ENCODE results near the gene FEN1. TPM values are rescaled to one million over a fixed set of nuclear protein-coding genes. Genes with fewer than 3 reads are reported as not detected.

FEN1 gene
- polyA plus RNA-seq, 2 of the 4 experiments (the other 2 are of a cell fraction), result 38.4 to 105 TPM

GRCh38 chr11:61764606-61765260 is 28.0 kb upstream of the FEN1 start:
- TF ChIP-seq, protein P1, sequence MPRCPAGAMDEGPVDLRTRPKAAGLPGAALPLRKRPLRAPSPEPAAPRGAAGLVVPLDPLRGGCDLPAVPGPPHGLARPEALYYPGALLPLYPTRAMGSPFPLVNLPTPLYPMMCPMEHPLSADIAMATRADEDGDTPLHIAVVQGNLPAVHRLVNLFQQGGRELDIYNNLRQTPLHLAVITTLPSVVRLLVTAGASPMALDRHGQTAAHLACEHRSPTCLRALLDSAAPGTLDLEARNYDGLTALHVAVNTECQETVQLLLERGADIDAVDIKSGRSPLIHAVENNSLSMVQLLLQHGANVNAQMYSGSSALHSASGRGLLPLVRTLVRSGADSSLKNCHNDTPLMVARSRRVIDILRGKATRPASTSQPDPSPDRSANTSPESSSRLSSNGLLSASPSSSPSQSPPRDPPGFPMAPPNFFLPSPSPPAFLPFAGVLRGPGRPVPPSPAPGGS (IDR thresholded peaks at IDR 0.05), result no peak
- TF ChIP-seq BHLHE40 (IDR thresholded peaks at IDR 0.05; ENCODE audit: low read depth, low read length) (no peak), ELK1 (IDR thresholded peaks at IDR 0.05; ENCODE audit: low read depth, low read length) (no peak), RFX5 (IDR thresholded peaks at IDR 0.05) (no peak), RARB (CRISPR knock-in tag; IDR thresholded peaks at IDR 0.05) (no peak), TP53 (CRISPR knock-in tag; IDR thresholded peaks at IDR 0.05) (no peak), NFE2L2 (conservative IDR thresholded peaks at IDR 0.05; ENCODE audit: low read length) (no peak), CHD2 (IDR thresholded peaks at IDR 0.05; ENCODE audit: low read length, partially characterized antibody) (no peak), SMC3 (IDR thresholded peaks at IDR 0.05) (no peak), FOSB (CRISPR knock-in tag; IDR thresholded peaks at IDR 0.05) (no peak)
- Histone ChIP-seq H3K4me1 (peaks cover 68% of the 10 kb centered on the region), H3K9me3 (no peaks in the 10 kb centered on the region), H3K4me2 (no peak overlapping the region), H3K4me3 (no peak overlapping the region), H3K27ac (peak overlapping the region in 1 of 2 experiments; percentile 74; a peak in 4 of 6 replicates)
- 72% methylated on average over 20 of the region's 22 CpGs for WGBS (ENCODE audit: missing lambda C conversion rate)
- ATAC-seq, result peak; percentile 7 to 33; a peak in 4 of 6 replicates
- ChIA-PET POLR2A (no interaction called here), CTCF (interaction anchor here (1.1 to 7.2 kb wide), 6 partner anchors 11 to 33 kb away, joined by 3 to 44 read pairs (median 8); no protein-coding TSS in a partner anchor)
- no peak for FAIRE-seq
- no peak for DNase-seq (ENCODE audit: low read depth in 1 of 2, low spot score in 1 of 2)

GRCh38 chr11:61765550-61766253 is 27.0 kb upstream of the FEN1 start:
- ChIA-PET CTCF (interaction anchor here (0.6 to 7.2 kb wide), 9 partner anchors 9 to 342 kb away, joined by 3 to 44 read pairs (median 9); no protein-coding TSS in a partner anchor), POLR2A (no interaction called here)
- no peak overlapping the region for H3K4me3 ChIP-seq
- H3K4me2 ChIP-seq, result 0 out of 3 replicates have a peak overlapping the region, but pooled peaks have one; percentile 27
- H3K27ac ChIP-seq, result peak overlapping the region; percentile 42 to 74; a peak in 4 of 6 replicates
- FAIRE-seq (no peak), DNase-seq (ENCODE audit: low read depth in 1 of 2, low spot score in 1 of 2) (no peak), ATAC-seq (peak in 1 of 2 experiments; percentile 5; a peak in 1 of 6 replicates)
- peaks cover 77% of the 10 kb centered on the region for H3K4me1 ChIP-seq
- TF ChIP-seq TFCP2L1 (CRISPR knock-in tag; IDR thresholded peaks at IDR 0.05) (no peak), PHF8 (IDR thresholded peaks at IDR 0.05; ENCODE audit: borderline replicate concordance, low read depth) (no peak), SREBF2 (IDR thresholded peaks at IDR 0.05) (no peak), SMC3 (IDR thresholded peaks at IDR 0.05) (no peak), MAFK (IDR thresholded peaks at IDR 0.05; ENCODE audit: partially characterized antibody) (no peak)
- 82% methylated on average over 15 of the region's 26 CpGs for WGBS (ENCODE audit: missing lambda C conversion rate)
- H3K9me3 ChIP-seq, result no peaks in the 10 kb centered on the region

- ATAC-seq (0 out of 6 replicates have a peak, but pooled peaks of 1 of the 2 experiments have one; percentile 2), FAIRE-seq (no peak), DNase-seq (ENCODE audit: low read depth in 1 of 2, low spot score in 1 of 2) (peak in 1 of 2 experiments; percentile 44)
- no peaks in the 10 kb centered on the region for H3K9me3 ChIP-seq
- H3K4me3 ChIP-seq, result no peak overlapping the region
- 75% methylated on average over 10 of the region's 13 CpGs for WGBS (ENCODE audit: missing lambda C conversion rate)
- peak overlapping the region; percentile 42 to 74; a peak in 5 of 6 replicates for H3K27ac ChIP-seq
- TF ChIP-seq RFX5 (IDR thresholded peaks at IDR 0.05) (no peak), PHF8 (IDR thresholded peaks at IDR 0.05; ENCODE audit: borderline replicate concordance, low read depth) (no peak), BHLHE40 (IDR thresholded peaks at IDR 0.05; ENCODE audit: low read depth, low read length) (no peak), MAZ (IDR thresholded peaks at IDR 0.05; ENCODE audit: borderline replicate concordance, low read depth, low read length) (no peak), FOXS1 (CRISPR knock-in tag; IDR thresholded peaks at IDR 0.05) (no peak), ELK1 (IDR thresholded peaks at IDR 0.05; ENCODE audit: low read depth, low read length) (no peak), SMC3 (IDR thresholded peaks at IDR 0.05) (no peak)
- TF ChIP-seq, protein P2, sequence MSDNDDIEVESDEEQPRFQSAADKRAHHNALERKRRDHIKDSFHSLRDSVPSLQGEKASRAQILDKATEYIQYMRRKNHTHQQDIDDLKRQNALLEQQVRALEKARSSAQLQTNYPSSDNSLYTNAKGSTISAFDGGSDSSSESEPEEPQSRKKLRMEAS (IDR thresholded peaks at IDR 0.05), result 0 out of 2 replicates have a peak, but pooled peaks have one; percentile 16
- POLR2A ChIA-PET, result no interaction called here
- 0 out of 3 replicates have a peak overlapping the region, but pooled peaks have one; percentile 27 for H3K4me2 ChIP-seq
- H3K4me1 ChIP-seq, result peaks cover 76% of the 10 kb centered on the region
- CTCF ChIA-PET, result interaction anchor here (0.7 to 7.2 kb wide), 11 partner anchors 8 to 342 kb away, joined by 3 to 44 read pairs (median 5); no protein-coding TSS in a partner anchor
These were observed 26.3 kb upstream of the FEN1 start for GRCh38 chr11:61766353-61766841.

Measured in A549 (cell line).